Hepatocyte (in vitro differentiated cells): ENCODE data around the gene YBEY.

ENCODE experiments used
- CTCF ChIP-seq: fragments of 200-600 bp; sonication (generic); IDR thresholded peaks from 2 replicates; pipeline ENCODE4 v1.5.1; 2016; ENCODE audit warnings: antibody characterized with exemption, mild to moderate bottlenecking; ENCODE audit not compliant: poor library complexity
- EZH2phosphoT487 ChIP-seq: fragments of 200-600 bp; sonication (generic); IDR thresholded peaks from one replicate; pipeline ENCODE4 v1.6.1; 2018; ENCODE audit warnings: antibody characterized with exemption, mild to moderate bottlenecking, low read depth, moderate library complexity; ENCODE audit not compliant: unreplicated experiment, severe bottlenecking

- TF ChIP-seq CTCF: no peak
- TF ChIP-seq EZH2phosphoT487: no peak
Measured at GRCh38 chr21:46243325-46243724, 42.8 kb upstream of the YBEY start.
